GM19240 (cell line): Measurements from ENCODE around the gene PTRH1.
A peak's percentile ranks its signal among the peaks of the same experiment; 100 is the strongest.

ENCODE experiments used
- DNase-seq: peaks from one replicate; pipeline ENCODE4 v3.0.0; 2011; ENCODE audit warnings: low spot score; ENCODE audit not compliant: insufficient read length

The PTRH1 gene

GRCh38 chr9:127741831-127742434 lies 26.5 kb upstream of the PTRH1 start:
- no peak for DNase-seq

DNA sequence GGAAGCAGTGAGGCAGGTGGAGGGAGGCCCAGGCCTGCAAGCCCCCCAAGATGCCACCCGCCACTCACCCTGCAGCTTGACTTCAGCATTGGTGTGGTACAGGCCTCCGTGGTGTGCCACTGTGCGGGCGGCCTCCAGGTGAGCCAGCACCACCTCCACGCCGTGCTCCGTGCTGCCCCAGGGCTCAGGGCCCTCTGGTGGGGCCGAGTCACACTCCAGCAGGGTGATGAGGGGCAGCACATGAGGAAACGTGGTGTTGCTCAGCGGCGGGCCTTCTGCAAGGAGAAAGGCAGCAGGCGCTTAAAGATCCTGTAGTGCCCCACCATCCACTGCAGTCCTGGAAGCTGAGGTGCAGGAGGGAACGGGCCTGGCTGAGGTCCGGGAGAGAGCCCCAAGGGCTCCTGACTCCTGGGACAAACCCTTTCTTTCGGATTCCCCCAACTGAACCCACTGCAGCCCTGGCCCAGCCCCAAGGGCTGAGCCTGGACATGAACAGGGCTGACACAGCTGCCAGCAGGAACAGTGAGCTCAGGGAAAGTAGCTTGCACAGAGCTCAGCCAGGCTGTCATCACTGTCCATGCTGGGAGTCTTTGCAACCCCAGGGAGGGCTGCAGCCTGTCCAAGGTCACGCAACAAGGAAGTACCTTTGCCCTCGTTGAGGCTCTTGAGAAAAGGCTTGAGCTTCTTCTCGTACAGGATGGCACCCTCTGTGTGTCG lies 24.3 kb upstream of the PTRH1 start:
- DNase-seq = no peak

DNA sequence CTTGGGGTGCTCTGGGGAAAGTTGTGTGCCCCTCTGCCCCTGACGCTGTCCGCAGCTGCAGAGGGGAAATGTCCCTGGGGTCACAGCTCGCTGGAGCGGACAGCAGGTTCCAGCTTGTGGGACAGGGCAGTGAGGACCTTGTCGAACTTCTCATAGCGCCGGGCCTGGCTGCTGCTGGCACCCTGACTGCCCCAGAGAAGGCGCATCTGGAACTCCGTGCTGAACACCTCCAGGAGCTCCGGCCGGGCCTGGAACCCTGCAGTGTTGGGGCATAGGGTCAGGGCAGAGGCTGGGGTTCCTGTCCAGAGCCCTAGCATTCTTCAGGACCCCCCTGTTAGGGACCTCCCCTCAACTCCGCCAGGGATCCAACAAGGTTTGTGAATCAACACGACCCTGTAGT lies 23.2 kb upstream of the PTRH1 start:
- no peak for DNase-seq

DNA sequence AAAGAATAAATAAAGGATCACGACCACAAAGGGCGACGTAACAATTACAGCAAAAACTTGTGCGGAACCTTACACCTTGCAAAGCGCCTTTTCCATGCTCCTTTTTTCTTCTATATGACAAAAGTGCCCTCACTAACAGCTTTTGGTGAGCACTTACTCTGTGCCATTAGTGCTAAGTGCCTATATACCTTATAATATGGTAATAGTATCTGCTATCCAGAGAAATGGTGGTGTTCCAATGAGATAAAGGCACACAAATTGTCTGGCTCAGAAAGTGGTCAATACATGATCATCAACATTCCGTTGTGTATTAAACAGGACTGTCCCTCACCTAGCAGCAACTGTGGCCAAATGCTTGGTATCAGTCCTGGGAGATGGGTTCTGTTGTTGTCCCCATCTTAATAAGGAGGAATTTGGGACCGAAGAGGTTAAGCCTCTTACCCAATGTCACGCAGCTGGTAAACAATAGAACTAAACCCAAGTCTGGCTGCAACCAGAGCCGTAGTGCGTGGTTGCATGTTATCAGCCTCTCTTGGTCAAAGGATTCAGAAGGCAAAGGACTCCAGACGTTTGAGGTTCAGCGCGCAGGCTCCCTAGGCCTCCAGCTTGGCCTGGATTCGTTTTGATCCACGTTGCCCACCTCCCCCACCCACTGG lies 20.2 kb upstream of the PTRH1 start:
- no peak for DNase-seq

DNA sequence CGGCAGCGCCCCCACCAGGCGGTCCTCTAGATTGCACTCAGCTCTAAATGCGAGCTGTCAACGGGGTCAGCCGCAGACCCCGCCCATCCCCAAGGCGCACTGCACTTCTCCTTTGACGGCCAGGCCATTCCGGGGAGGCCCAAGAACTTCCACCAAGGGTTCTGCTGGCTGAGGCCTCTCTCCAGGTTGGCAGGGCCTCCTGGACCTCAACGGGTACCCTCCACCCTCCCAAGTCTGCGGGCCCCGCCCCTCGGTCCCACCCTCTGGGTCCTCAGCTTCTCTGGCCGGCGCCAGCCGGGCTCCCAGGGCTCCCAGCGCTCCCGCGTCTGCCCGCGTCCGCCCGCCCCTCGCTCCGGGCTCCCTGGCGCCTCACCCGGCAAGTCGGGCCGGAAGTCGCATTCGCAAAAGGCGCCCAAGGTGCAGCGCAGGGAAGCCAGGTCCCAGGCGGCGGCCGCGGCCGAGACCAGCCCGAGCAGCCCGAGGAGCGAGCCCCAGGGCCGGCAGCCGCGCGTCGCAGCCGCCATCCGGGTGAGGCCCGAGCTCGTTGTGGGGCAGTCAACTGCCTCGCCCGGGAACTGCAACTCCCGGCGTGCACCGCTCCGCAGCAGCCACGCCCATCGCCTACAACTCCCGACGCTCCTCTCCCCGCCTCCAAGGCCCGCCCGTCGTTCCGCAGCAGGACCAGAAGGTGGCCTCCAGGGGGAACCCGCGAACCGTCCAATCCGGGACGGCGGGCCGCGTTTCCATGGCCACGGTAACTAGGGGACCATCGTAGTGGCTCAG lies 19.5 kb upstream of the PTRH1 start, which contains the start of gene TOR2A:
Gene TOR2A (minus strand): TSS at position 548 of the 783 bp plus-strand sequence. CDS start 24 bp downstream, at position 524.
- DNase-seq = peak; percentile 99

GRCh38 chr9:127734247-127734746 lies 18.8 kb upstream of the PTRH1 start:
- no peak for DNase-seq

DNA sequence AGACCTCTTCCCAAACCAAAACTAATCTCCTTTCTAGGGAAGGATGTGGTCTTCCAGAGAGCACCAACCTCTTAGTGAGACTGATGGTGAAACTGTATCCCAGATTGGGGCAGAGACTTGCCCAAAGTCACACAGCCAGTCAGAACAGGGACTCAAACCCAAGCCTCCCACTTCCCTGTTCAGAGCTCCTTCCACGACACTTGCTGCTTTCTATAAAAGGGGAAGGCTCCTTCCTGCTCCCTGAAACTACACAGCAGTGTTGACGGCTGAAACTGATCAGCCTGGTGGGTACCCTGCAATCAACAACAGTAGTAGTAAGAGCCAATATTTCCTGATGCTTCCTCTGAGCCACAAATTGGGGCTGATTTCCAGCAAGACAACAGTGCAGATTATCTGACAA lies 18.2 kb upstream of the PTRH1 start:
- DNase-seq = no peak

- DNase-seq = no peak
These were observed 17.0 kb upstream of the PTRH1 start for GRCh38 chr9:127732444-127732843.

DNA sequence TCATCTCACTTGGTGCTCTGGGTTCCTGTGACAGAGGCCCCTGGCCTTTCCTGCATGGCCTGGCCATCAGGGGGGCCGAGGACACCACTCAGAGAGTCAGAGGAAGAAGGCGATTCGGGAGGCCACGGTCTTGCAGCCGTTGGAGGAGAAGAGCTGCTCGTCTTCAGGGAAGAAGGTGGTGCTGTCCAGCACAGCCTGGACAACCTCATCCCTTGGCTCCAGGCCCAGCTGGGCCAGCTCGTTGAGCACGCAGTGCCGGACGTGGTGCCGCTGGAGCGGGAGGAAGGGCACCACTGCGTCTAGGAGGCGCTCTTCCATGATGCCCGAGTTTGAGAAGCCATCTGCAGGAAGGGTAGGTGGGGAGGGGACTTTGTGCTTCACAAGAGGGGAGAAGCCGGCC lies 16.5 kb upstream of the PTRH1 start:
- DNase-seq = no peak

GRCh38 chr9:127730799-127731410 lies 15.4 kb upstream of the PTRH1 start:
- DNase-seq = no peak

- DNase-seq = no peak
These were observed 14.8 kb upstream of the PTRH1 start for GRCh38 chr9:127730262-127730661.

- DNase-seq = no peak
These were observed 14.2 kb upstream of the PTRH1 start for GRCh38 chr9:127729522-127730256.

DNA sequence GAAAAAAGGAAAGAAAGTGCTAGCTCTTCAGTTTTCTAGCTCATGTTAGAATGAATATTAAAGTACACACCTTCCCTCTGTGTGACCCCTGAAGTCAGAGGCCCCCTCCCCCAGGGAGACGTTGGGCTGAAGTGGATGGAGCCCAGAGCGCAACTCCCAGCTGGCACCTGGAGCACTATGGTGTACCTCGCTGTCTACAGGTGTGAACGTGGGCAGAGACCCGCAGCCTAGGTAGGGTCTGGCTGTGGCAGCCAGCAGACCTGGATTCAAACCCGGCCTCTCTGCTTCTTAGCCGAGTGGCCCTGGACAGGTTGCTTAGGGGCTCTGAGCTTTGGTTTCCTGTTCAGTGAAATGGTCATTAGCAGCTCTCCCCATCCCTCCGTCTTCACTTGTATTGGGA lies 13.3 kb upstream of the PTRH1 start:
- DNase-seq = no peak

DNA sequence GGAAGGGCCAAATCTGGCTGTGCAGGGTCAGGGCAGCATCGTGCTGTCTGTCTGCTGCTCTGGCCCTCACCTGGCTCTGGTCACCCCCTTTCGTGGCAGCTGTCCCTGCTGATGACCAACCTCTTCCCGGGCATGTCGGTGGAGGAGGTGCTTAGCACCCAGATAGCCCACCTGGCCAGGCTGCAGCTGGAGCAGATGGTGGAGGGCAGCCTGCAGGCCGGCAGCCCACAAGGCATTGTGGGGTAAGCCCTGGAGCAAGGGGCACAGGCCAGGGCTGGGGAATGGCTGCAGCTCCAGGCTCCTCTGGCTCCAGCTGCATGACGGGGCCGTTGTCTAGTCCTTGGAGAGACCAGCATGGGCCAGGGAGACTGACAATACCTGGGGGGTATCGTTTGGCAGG lies 11.4 kb upstream of the PTRH1 start:
- DNase-seq = no peak

- no peak for DNase-seq
These were observed 8.5 kb upstream of the PTRH1 start for GRCh38 chr9:127724012-127724411.

GRCh38 chr9:127723444-127723843 lies 8.0 kb upstream of the PTRH1 start:
- DNase-seq = no peak

- no peak for DNase-seq
These were observed 7.5 kb upstream of the PTRH1 start for GRCh38 chr9:127723013-127723412.

GRCh38 chr9:127722055-127722745 lies 6.7 kb upstream of the PTRH1 start:
- no peak for DNase-seq

DNA sequence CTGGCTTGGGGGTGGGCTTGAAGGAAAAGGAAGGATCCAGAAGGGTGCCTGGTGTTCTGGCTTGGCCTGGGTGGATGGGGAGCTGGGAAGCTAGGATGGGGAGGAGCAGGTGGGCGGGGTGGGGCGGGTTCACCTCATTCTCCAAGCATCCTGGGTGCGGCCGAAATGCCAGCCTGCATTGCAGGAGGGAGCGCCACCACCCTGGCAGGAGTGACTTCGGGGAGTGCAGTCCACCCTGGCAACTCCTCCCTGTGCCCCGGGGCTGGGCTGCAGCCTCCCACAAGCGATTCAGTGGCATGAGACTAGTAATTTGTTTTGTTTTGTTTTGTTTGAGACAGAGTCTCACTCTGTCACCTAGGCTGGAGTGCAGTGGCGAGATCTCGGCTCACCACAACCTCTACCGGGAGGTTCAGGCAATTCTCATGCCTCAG lies 5.9 kb upstream of the PTRH1 start:
- DNase-seq = no peak

- DNase-seq = no peak
These were observed 5.4 kb upstream of the PTRH1 start for GRCh38 chr9:127720865-127721227.
